ENCODE measurements around the gene SLC6A4. TPM values are rescaled to one million over a fixed set of nuclear protein-coding genes. Genes with fewer than 3 reads are reported as not detected.

The SLC6A4 gene
- total RNA-seq, 1 experiment from 2014 or later = not detected

- Histone ChIP-seq H3K4me3 (ENCODE audit: low read depth, low read length, poor library complexity, severe bottlenecking) (no peak overlapping the region), H3K36me3 (ENCODE audit: insufficient read depth, low read length, poor library complexity, severe bottlenecking) (peaks cover 18% of the 10 kb centered on the region), H3K9me3 (ENCODE audit: low read depth, low read length, poor library complexity, severe bottlenecking) (no peaks in the 10 kb centered on the region), H3K4me1 (ENCODE audit: insufficient read depth, low read length, poor library complexity, severe bottlenecking) (no peaks in the 10 kb centered on the region), H3K27ac (ENCODE audit: low read depth, low read length, poor library complexity, severe bottlenecking) (no peak overlapping the region), H3K27me3 (replicated peaks; ENCODE audit: insufficient read depth, low read depth, low read length, poor library complexity) (no peaks in the 10 kb centered on the region)
- DNase-seq (ENCODE audit: low spot score) = no peak
- no TSS peak for BruUV-seq (replicated peaks)
- POLR2A ChIA-PET (ENCODE audit: low non-redundant PET) = no interaction called here
- CTCF ChIA-PET = no interaction called here
- intact Hi-C loops (cut with micrococcal nuclease; ENCODE audit: unreplicated experiment) = loop anchor here (5.0 kb wide), 1 partner anchor 61 kb away; no protein-coding TSS in a partner anchor
- TF ChIP-seq CTCF (conservative IDR thresholded peaks at IDR 0.05; ENCODE audit: low read depth, low read length) (no peak), EZH2 (IDR thresholded peaks at IDR 0.05; ENCODE audit: borderline replicate concordance, low read depth, low read length, poor library complexity, severe bottlenecking) (no peak)
These were observed 47.1 kb downstream of the SLC6A4 start for GRCh38 chr17:30188211-30188939.

- Histone ChIP-seq H3K27ac (ENCODE audit: low read depth, low read length, poor library complexity, severe bottlenecking) (no peak overlapping the region), H3K4me3 (ENCODE audit: low read depth, low read length, poor library complexity, severe bottlenecking) (no peak overlapping the region), H3K36me3 (ENCODE audit: insufficient read depth, low read length, poor library complexity, severe bottlenecking) (peaks cover 23% of the 10 kb centered on the region), H3K27me3 (replicated peaks; ENCODE audit: insufficient read depth, low read depth, low read length, poor library complexity) (no peaks in the 10 kb centered on the region), H3K4me1 (ENCODE audit: insufficient read depth, low read length, poor library complexity, severe bottlenecking) (no peaks in the 10 kb centered on the region), H3K9me3 (ENCODE audit: low read depth, low read length, poor library complexity, severe bottlenecking) (no peaks in the 10 kb centered on the region)
- DNase-seq (ENCODE audit: low spot score) = no peak
- BruUV-seq (replicated peaks) = no TSS peak
- TF ChIP-seq CTCF (conservative IDR thresholded peaks at IDR 0.05; ENCODE audit: low read depth, low read length) (no peak), EZH2 (IDR thresholded peaks at IDR 0.05; ENCODE audit: borderline replicate concordance, low read depth, low read length, poor library complexity, severe bottlenecking) (no peak)
- CTCF ChIA-PET = no interaction called here
- POLR2A ChIA-PET (ENCODE audit: low non-redundant PET) = no interaction called here
- intact Hi-C loops (cut with micrococcal nuclease; ENCODE audit: unreplicated experiment) = loop anchor here (5.0 kb wide), 1 partner anchor 60 kb away; no protein-coding TSS in a partner anchor
These were observed 47.9 kb downstream of the SLC6A4 start for GRCh38 chr17:30187573-30187972.

- Histone ChIP-seq H3K9me3 (ENCODE audit: low read depth, low read length, poor library complexity, severe bottlenecking) (no peaks in the 10 kb centered on the region), H3K27ac (ENCODE audit: low read depth, low read length, poor library complexity, severe bottlenecking) (no peak overlapping the region), H3K4me3 (ENCODE audit: low read depth, low read length, poor library complexity, severe bottlenecking) (no peak overlapping the region), H3K4me1 (ENCODE audit: insufficient read depth, low read length, poor library complexity, severe bottlenecking) (no peaks in the 10 kb centered on the region), H3K36me3 (ENCODE audit: insufficient read depth, low read length, poor library complexity, severe bottlenecking) (peaks cover 28% of the 10 kb centered on the region), H3K27me3 (replicated peaks; ENCODE audit: insufficient read depth, low read depth, low read length, poor library complexity) (no peaks in the 10 kb centered on the region)
- intact Hi-C loops (cut with micrococcal nuclease; ENCODE audit: unreplicated experiment) = loop anchor here (5.0 kb wide), 1 partner anchor 59 kb away; no protein-coding TSS in a partner anchor
- TF ChIP-seq CTCF (conservative IDR thresholded peaks at IDR 0.05; ENCODE audit: low read depth, low read length) (no peak), EZH2 (IDR thresholded peaks at IDR 0.05; ENCODE audit: borderline replicate concordance, low read depth, low read length, poor library complexity, severe bottlenecking) (no peak)
- ChIA-PET CTCF (no interaction called here), POLR2A (ENCODE audit: low non-redundant PET) (no interaction called here)
- no TSS peak for BruUV-seq (replicated peaks)
- DNase-seq (ENCODE audit: low spot score) = no peak
These were observed 48.7 kb downstream of the SLC6A4 start for GRCh38 chr17:30186761-30187160.
